Pancreas (tissue), 10 donors: ENCODE measurements around the gene AGMO. TPM values are rescaled to one million over a fixed set of nuclear protein-coding genes. Genes with fewer than 3 reads are reported as not detected.

Experiments
- ATAC-seq, 4 donors: fragments of 200-7000 bp; cut with Tn5 transposase; one replicate each; pipeline versions ENCODE4 v1.8.0 to v1.9.1; 2020; ENCODE audit warnings: mild to moderate bottlenecking in 4 of 4, moderate library complexity in 4 of 4
- DNase-seq, 6 donors: peaks; one replicate each; pipeline ENCODE4 v3.0.0-alpha.2; 2020
- FAIRE-seq: peaks from 2 replicates; lab custom pipeline; 2012; peaks lifted over from hg19 to GRCh38; lab: Jason Lieb, UNC
- H3K27ac ChIP-seq, 4 donors: fragments of 200-600 bp; sonication (generic); 1 replicate in 3 of 4; 2 replicates in 1 of 4; pipeline versions ENCODE4 v1.5.0 to v1.8.0; 2020
- H3K27me3 ChIP-seq, 4 donors: fragments of 200-600 bp; one replicate each; pipeline ENCODE4 v1.8.0; 2021
- H3K36me3 ChIP-seq, 3 donors: fragments of 200-600 bp; sonication (generic) in 1 of 3; one replicate each; pipeline versions ENCODE4 v1.5.0 to v1.8.0; 2020 to 2021
- H3K4me1 ChIP-seq, 3 donors: fragments of 200-600 bp; one replicate each; pipeline ENCODE4 v1.8.0; 2021
- H3K4me3 ChIP-seq, 4 donors: fragments of 200-600 bp; sonication (generic) in 2 of 4; one replicate each; pipeline versions ENCODE4 v1.5.0 to v1.8.0; 2020 to 2021
- H3K9me3 ChIP-seq, 4 donors: fragments of 200-600 bp; one replicate each; pipeline ENCODE4 v1.8.0; 2021
- WGBS, 2 donors: extraction: QIAGEN DNeasy Blood & Tissue Kit; methylation state at CpG; one replicate each; pipeline ENCODE4 v1.1.7; 2013; 5-methylcytosine and 5-hydroxymethylcytosine counted together
- intact Hi-C, 3 donors: fragments of 100-400 bp; cut with DNase I; formaldehyde crosslinking; loops; one replicate each; pipeline versions ENCODE4 v1.11.1 to v1.14.2; 2022
- polyA plus RNA-seq, 2 donors: library from polyadenylated mRNA; stranded (reverse); fragments of 200-250 nt; gene quantifications; one replicate each; pipeline ENCODE4 v1.2.3, GENCODE V29; 2013
- total RNA-seq, 6 donors: library from RNA; stranded (reverse); fragmentation: NEBNext Ultra II Directional in 4 of 6; extraction: Animal tissue kit (Norgen Biotek cat#: 25700) in 4 of 6; gene quantifications; one replicate each; pipeline versions ENCODE4 v1.2.1 to v1.2.4, GENCODE V29; 2021 to 2023
- TF ChIP-seq, protein P1 (sequence below), 4 donors: fragments of 200-600 bp; sonication (generic) in 3 of 4; IDR thresholded peaks; one replicate each; pipeline versions ENCODE4 v1.5.0 to v1.8.0; 2021; ENCODE audit warnings: antibody characterized with exemption in 4 of 4
- donor health status: healthy with polysubstance abuse.
- donor health status: DM: no; HTN: no; CAD: no; lungs with moderate emphysema.
- donor health status: DM: no; HTN: no; CAD: no.
- donor health status: control.
- donor health status: control.
- donor health status: Bipolar disorder and iron deficiency.
- donor health status: DM: yes; HTN: yes; CAD: no.
- donor health status: DM: no; HTN: no; CAD: no.
- donor health status: DM: no; HTN: no; CAD: no.
- donor health status: DM: yes; HTN: yes; CAD: no.

The AGMO gene
- total and polyA plus RNA-seq, 8 donors, result 0.09 to 0.25 (median 0.19) TPM; not detected in 3

DNA sequence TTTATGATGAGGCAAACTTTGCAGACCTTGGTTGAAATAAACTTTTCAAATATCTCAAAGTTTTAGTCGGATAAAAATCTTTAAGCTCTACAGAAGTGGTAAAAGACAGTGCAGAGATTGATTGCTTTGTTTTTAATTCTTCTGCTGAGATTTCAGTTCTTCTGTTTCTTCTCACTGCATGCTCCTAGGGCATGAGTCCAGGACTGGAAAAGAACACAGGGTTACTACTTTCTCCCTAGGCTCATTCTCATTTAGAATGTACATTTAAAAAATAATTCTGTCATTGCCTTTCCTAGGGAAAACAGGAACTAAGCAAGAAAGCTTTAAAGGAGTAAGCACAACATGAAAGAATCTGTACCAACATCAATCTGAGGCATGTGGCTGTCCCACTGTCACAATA lies 402.6 kb downstream of the AGMO start:
- Histone ChIP-seq H3K4me1 (no peaks in the 10 kb centered on the region), H3K9me3 (no peaks in the 10 kb centered on the region), H3K27me3 (no peaks in the 10 kb centered on the region), H3K36me3 (no peaks in the 10 kb centered on the region), H3K4me3 (no peak overlapping the region), H3K27ac (no peak overlapping the region)
- WGBS, 2 donors, result 32 to 44% methylated on average over 1 of the region's 1 CpG
- TF ChIP-seq, protein P1, sequence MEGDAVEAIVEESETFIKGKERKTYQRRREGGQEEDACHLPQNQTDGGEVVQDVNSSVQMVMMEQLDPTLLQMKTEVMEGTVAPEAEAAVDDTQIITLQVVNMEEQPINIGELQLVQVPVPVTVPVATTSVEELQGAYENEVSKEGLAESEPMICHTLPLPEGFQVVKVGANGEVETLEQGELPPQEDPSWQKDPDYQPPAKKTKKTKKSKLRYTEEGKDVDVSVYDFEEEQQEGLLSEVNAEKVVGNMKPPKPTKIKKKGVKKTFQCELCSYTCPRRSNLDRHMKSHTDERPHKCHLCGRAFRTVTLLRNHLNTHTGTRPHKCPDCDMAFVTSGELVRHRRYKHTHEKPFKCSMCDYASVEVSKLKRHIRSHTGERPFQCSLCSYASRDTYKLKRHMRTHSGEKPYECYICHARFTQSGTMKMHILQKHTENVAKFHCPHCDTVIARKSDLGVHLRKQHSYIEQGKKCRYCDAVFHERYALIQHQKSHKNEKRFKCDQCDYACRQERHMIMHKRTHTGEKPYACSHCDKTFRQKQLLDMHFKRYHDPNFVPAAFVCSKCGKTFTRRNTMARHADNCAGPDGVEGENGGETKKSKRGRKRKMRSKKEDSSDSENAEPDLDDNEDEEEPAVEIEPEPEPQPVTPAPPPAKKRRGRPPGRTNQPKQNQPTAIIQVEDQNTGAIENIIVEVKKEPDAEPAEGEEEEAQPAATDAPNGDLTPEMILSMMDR (IDR thresholded peaks at IDR 0.05), result no peak
- DNase-seq, result no peak
- no peak for FAIRE-seq
- no peak for ATAC-seq
- intact Hi-C loops, result no loop called here

- FAIRE-seq, result no peak
- no peak for DNase-seq
- Histone ChIP-seq H3K4me3 (no peak overlapping the region), H3K36me3 (no peaks in the 10 kb centered on the region), H3K27me3 (no peaks in the 10 kb centered on the region), H3K4me1 (no peaks in the 10 kb centered on the region), H3K9me3 (no peaks in the 10 kb centered on the region), H3K27ac (no peak overlapping the region)
- intact Hi-C loops, result no loop called here
- TF ChIP-seq, protein P1 (IDR thresholded peaks at IDR 0.05), result no peak
- 19 to 23% methylated on average over 3 of the region's 3 CpGs for WGBS, 2 donors
- no peak for ATAC-seq
Measured at GRCh38 chr7:15158141-15158810, 403.5 kb downstream of the AGMO start.

Other genes with a start within 250 kb of the AGMO start
- 1 to 10 TPM in 3 of 6 donors, under 1 TPM in 3; 0.24 to 2.9 (median 0.91) TPM for gene MEOX2, start 124.7 kb upstream of the AGMO start, total RNA-seq
- gene MEOX2, start 124.7 kb upstream of the AGMO start, polyA plus RNA-seq, result 1 to 10 TPM; 1.2 to 1.3 TPM